Activated CD8-positive, alpha-beta memory T cell treated with anti-CD3 and anti-CD28 coated beads for 36 hours (primary cell): ENCODE measurements around the gene AMPH. TPM values are rescaled to one million over a fixed set of nuclear protein-coding genes. Genes with fewer than 3 reads are reported as not detected.
"Not testable (repeated sequence)": the region's sequence is repeated elsewhere in the genome, so short reads cannot be mapped to it uniquely, and the experiment has no call there.

Experiments used
- CTCF ChIA-PET: fragments of 350-600 bp; sonication (Branson Sonifier 250); formaldehyde crosslinking; loops from one replicate; lab custom pipeline; 2021; ENCODE audit warnings: antibody characterized with exemption; lab: Charles Lee
- POLR2A ChIA-PET: fragments of 350-600 bp; sonication (Branson Sonifier 250); formaldehyde crosslinking; loops from one replicate; lab custom pipeline; 2021; ENCODE audit warnings: antibody characterized with exemption; lab: Charles Lee
- total RNA-seq, 2 experiments: library from RNA; stranded (reverse); gene quantifications; one replicate each; pipeline ENCODE4 v1.2.3, GENCODE V29; 2021

Gene AMPH
- total RNA-seq, 2 experiments from 2014 or later: not detected

DNA sequence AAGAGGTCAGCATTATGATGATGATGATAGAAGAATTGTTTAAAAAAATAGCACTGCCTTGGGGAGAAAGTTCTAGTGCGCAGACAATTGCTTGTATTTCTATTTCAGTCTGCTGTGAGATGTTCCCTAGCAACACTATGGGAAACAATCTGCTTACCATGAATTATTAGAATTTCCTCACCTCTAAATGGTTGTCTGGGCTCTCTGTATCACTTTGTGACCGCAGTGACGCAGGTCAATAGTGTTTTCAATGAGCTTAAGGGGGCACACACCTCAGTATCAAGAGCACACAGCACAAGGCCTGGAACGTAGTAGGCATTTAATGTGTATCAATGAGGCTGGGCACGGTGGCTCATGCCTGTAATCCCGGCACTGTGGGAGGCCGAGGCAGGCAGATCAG, 258.9 kb downstream of the AMPH start:
- CTCF ChIA-PET: no interaction called here

DNA sequence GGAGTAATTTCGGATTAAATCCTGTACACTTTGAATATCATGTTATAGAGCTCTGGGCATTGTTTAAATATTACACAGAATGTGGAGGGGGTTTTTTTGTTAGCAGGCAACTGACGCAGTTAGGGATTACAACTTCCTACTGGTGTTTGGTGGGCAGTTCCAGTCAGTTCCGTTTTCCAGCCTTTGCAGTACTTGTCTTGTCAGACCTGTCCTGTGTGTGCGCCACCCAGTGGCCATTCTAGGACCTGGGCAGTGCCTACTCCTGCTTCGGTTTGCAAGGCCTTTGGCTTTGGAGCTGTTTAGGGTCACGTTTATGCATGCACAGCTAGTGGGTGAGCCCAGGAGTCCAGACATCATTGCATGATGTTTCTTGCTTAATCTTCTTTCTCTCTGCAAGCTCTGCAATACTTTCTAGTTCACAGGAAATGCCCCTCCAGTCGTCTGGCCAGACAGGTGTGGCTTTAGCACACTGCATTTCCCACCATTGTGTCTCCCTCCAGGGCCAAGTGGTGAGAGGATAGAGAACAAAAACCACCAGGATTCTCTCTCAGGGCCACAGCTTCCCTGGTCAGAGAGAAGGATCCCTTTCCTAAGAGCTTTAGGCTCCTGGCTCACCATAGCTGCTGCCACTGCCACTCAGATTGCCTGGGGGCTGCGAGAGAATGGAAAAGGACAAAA, 261.2 kb downstream of the AMPH start:
- CTCF ChIA-PET: interaction anchor here (0.7 to 6.2 kb wide), 26 partner anchors 10 to 465 kb away, joined by 3 to 145 read pairs (median 4); partner anchors contain the start of gene STARD3NL

More for the DNA sequence above, 258.9 kb downstream of the AMPH start:
- POLR2A ChIA-PET: no interaction called here

DNA sequence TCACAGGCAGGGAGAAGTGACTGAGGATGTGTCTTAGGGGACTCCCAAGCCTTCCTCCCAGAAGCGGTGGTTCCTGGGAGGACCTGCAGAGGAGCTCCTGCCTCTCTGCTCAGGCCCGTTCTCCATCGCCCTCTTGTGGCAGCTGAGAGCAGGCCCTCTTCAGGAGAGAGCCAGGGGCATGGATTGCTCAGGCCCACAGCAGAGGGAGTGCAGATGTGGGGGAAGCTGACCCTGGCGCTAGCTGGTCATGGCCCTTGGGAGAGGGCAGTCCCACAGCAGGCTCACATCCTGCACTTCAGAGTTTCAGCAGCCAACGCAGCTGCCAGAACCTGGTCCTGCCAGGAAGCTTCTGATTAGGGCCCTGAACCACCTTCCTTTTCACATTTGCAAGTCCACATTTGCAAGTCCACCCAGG, 263.0 kb downstream of the AMPH start:
- ChIA-PET POLR2A (interaction anchor here (1.0 kb wide), 1 partner anchor 153 kb away, joined by 3 read pairs; no protein-coding TSS in a partner anchor), CTCF (interaction anchor here (0.5 to 6.2 kb wide), 15 partner anchors 18 to 260 kb away, joined by 3 to 145 read pairs (median 5); no protein-coding TSS in a partner anchor)

More for the DNA sequence above, 261.2 kb downstream of the AMPH start:
- POLR2A ChIA-PET: interaction anchor here (0.8 kb wide), 1 partner anchor 142 kb away, joined by 3 read pairs; no protein-coding TSS in a partner anchor

- CTCF ChIA-PET: interaction anchor here (0.5 to 6.2 kb wide), 10 partner anchors 19 to 260 kb away, joined by 3 to 145 read pairs (median 4); no protein-coding TSS in a partner anchor
Observed at GRCh38 chr7:38367301-38367890, 263.8 kb downstream of the AMPH start.

GRCh38 chr7:38363379-38363778, 267.8 kb downstream of the AMPH start:
- CTCF ChIA-PET: interaction anchor here (0.6 to 1.5 kb wide), 10 partner anchors 24 to 253 kb away, joined by 3 to 17 read pairs (median 4); no protein-coding TSS in a partner anchor
- POLR2A ChIA-PET: not testable (repeated sequence)

More at GRCh38 chr7:38367301-38367890, 263.8 kb downstream of the AMPH start:
- POLR2A ChIA-PET: no interaction called here

GRCh38 chr7:38362611-38363237, 268.4 kb downstream of the AMPH start:
- CTCF ChIA-PET: interaction anchor here (1.0 to 1.5 kb wide), 7 partner anchors 25 to 253 kb away, joined by 3 to 17 read pairs (median 4); no protein-coding TSS in a partner anchor
- POLR2A ChIA-PET: not testable (repeated sequence)

GRCh38 chr7:38360776-38361175, 270.4 kb downstream of the AMPH start:
- ChIA-PET POLR2A (interaction anchor here (0.7 kb wide), 1 partner anchor 13 kb away, joined by 3 read pairs; no protein-coding TSS in a partner anchor), CTCF (interaction anchor here (1.1 kb wide), 1 partner anchor 23 kb away, joined by 3 read pairs; no protein-coding TSS in a partner anchor)

GRCh38 chr7:38359071-38359601, 272.0 kb downstream of the AMPH start:
- ChIA-PET POLR2A (interaction anchor here (0.6 kb wide), 1 partner anchor 1008 kb away, joined by 3 read pairs; no protein-coding TSS in a partner anchor), CTCF (interaction anchor here (0.6 to 1.5 kb wide), 7 partner anchors 11 to 143 kb away, joined by 3 to 8 read pairs (median 3); no protein-coding TSS in a partner anchor)

GRCh38 chr7:38358273-38358831, 272.8 kb downstream of the AMPH start:
- POLR2A ChIA-PET: interaction anchor here (0.6 kb wide), 1 partner anchor 1007 kb away, joined by 3 read pairs; no protein-coding TSS in a partner anchor
- CTCF ChIA-PET: interaction anchor here (0.6 to 1.5 kb wide), 7 partner anchors 12 to 143 kb away, joined by 3 to 8 read pairs (median 3); no protein-coding TSS in a partner anchor

DNA sequence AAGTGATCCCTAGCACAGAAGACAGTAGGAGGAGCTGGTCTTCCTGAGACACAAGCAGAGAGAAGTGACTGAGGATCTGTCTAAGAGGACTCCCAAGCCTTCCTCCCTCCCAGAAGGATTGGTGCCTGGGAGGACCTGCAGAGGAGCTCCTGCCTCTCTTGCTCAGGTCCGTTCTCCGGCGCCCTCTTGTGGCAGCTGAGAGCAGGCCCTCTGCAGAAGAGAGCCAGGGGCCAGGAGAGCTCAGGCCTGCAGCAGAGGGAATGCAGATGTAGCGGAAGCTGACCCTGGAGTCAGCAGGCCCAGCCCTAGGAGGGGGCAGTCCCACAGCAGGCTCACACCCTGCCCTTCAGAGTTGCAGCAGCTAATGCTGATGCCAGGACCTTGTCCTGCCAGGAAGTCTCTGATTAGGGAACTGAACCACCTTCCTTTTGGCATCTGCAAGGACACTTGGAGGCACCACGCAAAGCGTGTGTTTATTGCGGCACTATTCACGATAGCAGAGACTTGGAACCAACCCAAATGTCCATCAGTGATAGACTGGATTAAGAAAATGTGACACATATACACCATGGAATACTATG, 276.8 kb downstream of the AMPH start:
- POLR2A ChIA-PET, CTCF ChIA-PET: not testable (repeated sequence)

GRCh38 chr7:38353431-38353881, 277.7 kb downstream of the AMPH start:
- CTCF ChIA-PET, POLR2A ChIA-PET: not testable (repeated sequence)

GRCh38 chr7:38351601-38352000, 279.6 kb downstream of the AMPH start:
- CTCF ChIA-PET: no interaction called here
- POLR2A ChIA-PET: no interaction called here

DNA sequence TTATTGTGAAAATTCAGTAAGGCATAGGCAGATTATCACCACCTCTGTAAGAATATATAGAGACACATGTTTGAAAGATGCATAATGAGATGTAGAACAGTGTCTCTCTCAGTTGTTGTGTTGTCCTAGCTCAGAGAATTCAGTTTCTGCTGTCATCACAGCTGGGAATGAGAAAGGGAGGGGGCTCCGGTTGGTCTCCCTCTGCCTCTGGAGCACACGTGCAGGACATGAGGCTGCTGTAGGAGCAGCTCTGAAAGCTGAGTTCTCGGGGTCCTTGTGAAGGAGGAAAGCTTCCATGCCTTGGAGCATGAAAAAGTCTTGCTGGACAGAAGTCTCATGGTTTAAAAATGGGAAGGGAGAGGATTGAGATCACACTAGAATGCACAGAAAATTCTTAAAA, 280.4 kb downstream of the AMPH start:
- CTCF ChIA-PET: not testable (repeated sequence)

DNA sequence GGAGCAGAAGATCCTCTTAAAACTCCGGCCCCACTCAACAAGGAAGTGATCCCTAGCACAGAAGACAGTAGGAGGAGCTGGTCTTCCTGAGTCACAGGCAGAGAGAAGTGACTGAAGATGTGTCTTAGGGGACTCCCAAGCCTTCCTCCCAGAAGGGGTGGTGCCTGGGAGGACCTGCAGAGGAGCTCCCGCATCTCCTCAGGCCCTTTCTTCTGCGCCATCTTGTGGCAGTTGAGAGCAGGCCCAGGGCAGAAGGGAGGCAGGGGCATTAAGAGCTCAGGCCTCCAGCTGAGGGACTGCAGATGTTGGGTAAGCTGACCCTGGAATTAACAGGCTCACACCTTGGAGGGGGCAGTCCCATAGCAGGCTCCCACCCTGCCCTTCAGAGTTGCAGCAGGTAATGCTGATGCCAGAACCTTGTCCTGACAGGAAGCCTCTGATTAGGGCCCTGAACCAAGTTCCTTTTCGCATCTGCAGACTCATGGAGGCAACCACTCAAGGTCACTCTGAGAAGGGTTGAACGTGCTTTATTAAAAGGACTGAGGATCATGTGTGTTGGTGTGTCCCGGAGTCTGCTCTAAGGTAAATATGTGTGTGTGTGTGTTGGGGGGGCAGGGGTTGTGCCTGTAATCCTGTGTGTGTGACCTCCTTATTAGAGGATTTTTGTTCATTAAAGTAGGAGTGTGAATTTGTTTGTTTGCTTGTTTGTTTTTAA, 281.1 kb downstream of the AMPH start:
- POLR2A ChIA-PET, CTCF ChIA-PET: not testable (repeated sequence)

More for the DNA sequence above, 280.4 kb downstream of the AMPH start:
- POLR2A ChIA-PET: not testable (repeated sequence)

DNA sequence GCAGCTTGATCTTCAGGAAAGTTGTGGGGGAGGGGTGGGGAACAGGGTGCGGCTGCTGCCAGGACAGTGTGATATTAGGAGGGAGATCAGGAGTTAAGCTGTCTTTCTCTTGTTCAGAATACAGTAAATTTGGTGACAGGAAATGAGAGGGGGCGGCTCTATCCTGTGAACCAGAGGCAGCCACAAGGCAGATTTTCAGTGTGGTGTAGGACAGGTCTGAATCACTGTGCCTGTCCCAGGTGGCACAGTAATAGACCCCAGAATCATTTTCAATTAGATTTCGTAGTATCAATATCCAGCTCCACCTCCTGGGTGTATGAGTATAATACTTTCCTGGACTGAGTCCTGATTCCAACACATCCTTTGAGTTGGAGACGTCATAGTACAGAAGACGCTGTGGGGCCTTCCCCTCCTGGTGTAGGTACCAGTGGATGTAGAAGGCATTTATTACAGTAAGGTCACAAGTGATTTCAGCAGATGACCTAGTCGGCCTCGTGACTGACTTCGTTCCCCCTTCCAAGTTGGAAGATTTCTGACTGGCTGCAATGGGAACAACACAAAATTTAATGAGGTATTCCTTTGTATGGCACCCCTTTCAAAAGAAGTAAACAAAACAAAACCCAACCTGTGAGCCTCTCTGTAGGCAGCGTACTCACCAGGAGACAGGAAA, 281.9 kb downstream of the AMPH start:
- POLR2A ChIA-PET, CTCF ChIA-PET: not testable (repeated sequence)

DNA sequence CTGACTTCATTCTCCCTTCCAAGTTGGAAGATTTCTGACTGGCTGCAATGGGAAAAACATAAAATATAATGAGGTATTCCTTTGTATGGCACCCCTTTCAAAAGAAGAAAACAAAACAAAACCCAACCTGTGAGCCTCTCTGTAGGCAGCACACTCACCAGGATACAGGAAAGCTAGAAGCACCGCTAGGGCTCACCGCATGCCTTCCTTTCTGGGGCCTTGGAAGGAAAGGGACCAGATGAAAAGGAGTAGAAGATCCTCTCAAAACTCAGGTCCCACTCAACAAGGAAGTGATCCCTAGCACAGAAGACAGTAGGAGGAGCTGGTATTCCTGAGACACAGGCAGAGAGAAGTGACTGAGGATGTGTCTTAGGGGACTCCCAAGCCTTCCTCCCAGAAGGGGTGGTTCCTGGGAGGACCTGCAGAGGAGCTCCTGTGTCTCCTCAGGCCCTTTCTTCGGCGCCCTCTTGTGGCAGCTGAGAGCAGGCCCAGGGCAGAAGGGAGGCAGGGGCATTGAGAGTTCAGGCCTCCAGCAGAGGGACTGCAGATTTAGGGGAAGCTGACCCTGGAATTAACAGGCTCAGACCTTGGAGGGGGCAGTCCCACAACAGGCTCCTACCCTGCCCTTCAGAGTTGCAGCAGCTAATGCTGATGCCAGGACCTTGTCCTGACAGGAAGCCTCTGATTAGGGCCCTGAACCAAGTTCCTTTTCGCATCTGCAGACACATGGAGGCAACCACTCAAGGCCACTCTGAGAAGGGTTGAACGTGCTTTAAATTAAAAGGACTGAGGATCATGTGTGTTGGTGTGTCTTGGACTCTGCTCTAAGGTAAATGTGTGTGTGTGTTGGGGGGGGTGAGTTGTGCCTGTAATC, 285.6 kb downstream of the AMPH start:
- POLR2A ChIA-PET: not testable (repeated sequence)
- CTCF ChIA-PET: interaction anchor here (0.8 to 3.1 kb wide), 8 partner anchors 10 to 130 kb away, joined by 3 to 22 read pairs (median 4); no protein-coding TSS in a partner anchor
